Measurements from ENCODE around the gene ARHGAP1.

Gene ARHGAP1

DNA sequence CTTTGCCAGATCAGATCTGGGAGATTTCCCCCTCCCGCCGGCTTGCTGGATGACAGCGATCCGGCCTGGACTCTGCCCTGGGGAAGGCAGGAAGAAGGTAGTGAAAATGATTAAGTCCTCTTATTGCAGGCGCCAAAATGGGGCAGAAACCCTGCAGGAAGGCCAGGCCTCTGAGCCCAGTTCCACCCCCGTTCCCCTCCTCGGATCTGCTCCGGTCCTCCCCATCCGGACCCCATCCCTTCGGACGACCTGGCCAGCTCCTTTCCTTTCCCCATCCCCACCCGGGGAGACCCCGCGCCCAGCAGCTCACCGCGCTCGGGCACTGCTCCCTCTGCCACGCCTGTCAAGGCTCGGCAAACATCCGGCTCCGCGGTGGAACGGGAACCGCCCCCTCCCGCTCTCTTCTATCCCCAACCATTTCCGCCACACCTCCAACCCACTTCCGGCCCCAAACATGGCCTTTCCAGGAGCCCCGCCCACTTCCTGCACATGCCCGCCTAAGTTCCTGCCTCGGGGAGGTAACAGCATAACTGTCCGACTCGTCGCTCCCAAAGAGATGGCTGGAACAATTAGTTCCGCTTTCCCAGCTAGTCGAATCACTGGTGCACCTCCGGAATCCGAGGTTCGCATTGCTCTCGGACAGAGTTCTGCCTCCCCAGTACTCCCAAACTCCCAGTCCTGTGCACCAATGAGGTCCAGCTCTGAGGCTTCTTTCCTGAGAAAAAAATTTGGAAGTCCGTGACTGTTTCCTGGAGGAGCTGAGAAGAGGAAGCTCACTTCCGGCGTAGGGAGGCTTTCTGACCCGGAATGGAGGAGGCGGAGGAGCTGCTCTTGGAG is at the start of gene ARHGAP1, which contains the start of gene ZNF408:
ARHGAP1 (minus strand) TSS at position 379 of the 837 bp plus-strand sequence. CDS start 4,512 bp downstream, outside the sequence.
ZNF408 (plus strand) TSS at position 791 of the 837 bp plus-strand sequence; CDS start at position 808, 17 bp downstream.
- ATAC-seq (replicated peaks) = peak; percentile 93
- peak within 1 kb of the TSS; percentile 100 for H3K27ac Mint-ChIP-seq
- DNase-seq = peak; percentile 96
- no peaks in the 10 kb centered on the region for H3K9me3 Mint-ChIP-seq
- no peaks in the 10 kb centered on the region for H3K27me3 Mint-ChIP-seq
- peaks cover 18 to 52% of the 10 kb centered on the region in 2 donors for H3K36me3 Mint-ChIP-seq
- peak within 1 kb of the TSS; percentile 99 for H3K4me3 Mint-ChIP-seq
- H3K4me1 Mint-ChIP-seq = peaks cover 31 to 50% of the 10 kb centered on the region in 2 donors

- no peaks in the 10 kb centered on the region for H3K4me1 Mint-ChIP-seq
- H3K9me3 Mint-ChIP-seq = no peaks in the 10 kb centered on the region
- DNase-seq (no peak), ATAC-seq (replicated peaks) (no peak)
- no peaks in the 10 kb centered on the region for H3K27me3 Mint-ChIP-seq
- peak overlapping the region; percentile 70 for H3K27ac Mint-ChIP-seq
- H3K36me3 Mint-ChIP-seq = peaks cover 49 to 53% of the 10 kb centered on the region in 2 donors
- H3K4me3 Mint-ChIP-seq = no peak overlapping the region
These were observed 46.7 kb upstream of the ARHGAP1 start for GRCh38 chr11:46747150-46747549.

GRCh38 chr11:46745995-46746394 is 45.6 kb upstream of the ARHGAP1 start:
- Mint-ChIP-seq H3K4me1 (no peaks in the 10 kb centered on the region), H3K36me3 (peaks cover 58 to 59% of the 10 kb centered on the region in 2 donors), H3K27ac (no peak overlapping the region), H3K4me3 (no peak overlapping the region), H3K27me3 (no peaks in the 10 kb centered on the region), H3K9me3 (no peaks in the 10 kb centered on the region)
- ATAC-seq (replicated peaks) = no peak
- no peak for DNase-seq

DNA sequence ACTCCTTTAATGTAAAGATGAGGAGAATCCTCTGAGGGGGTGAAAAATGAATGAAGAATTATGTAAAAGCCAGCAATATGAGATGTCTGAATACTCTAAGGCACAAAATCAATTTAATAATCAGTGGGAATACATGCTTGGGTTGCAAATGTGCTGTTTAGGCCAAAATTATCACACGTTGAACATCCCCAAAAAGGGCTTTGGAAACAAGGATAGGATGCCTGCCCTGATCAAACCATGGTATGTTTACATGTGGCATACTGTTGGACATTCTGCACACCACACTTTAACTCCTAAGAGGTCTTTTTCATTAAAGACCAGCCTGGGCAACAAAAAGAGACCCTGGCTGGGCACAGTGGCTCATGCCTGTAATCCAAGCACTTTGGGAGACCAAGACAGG is 44.9 kb upstream of the ARHGAP1 start:
- no peak overlapping the region for H3K27ac Mint-ChIP-seq
- ATAC-seq (replicated peaks) (no peak), DNase-seq (no peak)
- no peaks in the 10 kb centered on the region for H3K9me3 Mint-ChIP-seq
- no peaks in the 10 kb centered on the region for H3K27me3 Mint-ChIP-seq
- H3K36me3 Mint-ChIP-seq = peaks cover 54 to 61% of the 10 kb centered on the region in 2 donors
- H3K4me3 Mint-ChIP-seq = no peak overlapping the region
- no peaks in the 10 kb centered on the region for H3K4me1 Mint-ChIP-seq

DNA sequence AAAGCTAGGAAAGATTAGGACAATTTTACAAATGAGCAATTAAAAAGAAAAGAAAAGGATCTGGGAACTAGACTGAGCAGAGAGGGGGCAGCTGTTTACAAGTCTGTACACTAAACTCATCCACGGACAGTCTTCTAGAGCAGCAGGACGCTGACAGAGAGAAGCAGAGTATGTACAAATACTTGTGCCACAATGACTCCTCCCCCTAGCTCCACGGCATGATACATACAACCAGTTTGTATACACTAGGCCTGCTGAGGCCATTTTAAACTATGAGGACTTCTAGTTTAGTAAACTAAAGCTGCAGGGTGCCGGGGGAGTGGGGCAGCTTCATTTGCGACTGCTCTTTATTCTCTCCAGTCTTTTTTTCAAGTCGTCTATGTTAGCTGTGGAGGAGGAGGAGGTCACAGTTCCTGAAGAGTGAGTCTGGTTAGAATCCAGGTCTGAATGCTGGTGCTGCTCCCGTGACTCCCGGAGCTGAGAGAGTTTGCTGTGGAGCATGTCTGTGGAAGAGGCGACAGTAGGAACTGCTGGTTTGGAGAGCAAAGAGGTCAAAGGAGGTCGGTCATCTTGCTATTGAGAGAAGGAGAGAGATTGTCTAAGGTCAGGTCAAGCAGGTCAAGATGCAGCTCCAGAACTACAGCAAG is 43.4 kb upstream of the ARHGAP1 start:
- no peaks in the 10 kb centered on the region for H3K9me3 Mint-ChIP-seq
- DNase-seq (no peak), ATAC-seq (replicated peaks) (no peak)
- H3K4me1 Mint-ChIP-seq = no peaks in the 10 kb centered on the region
- no peaks in the 10 kb centered on the region for H3K27me3 Mint-ChIP-seq
- H3K27ac Mint-ChIP-seq = peak overlapping the region; percentile 21
- peaks cover 56 to 67% of the 10 kb centered on the region in 2 donors for H3K36me3 Mint-ChIP-seq
- no peak overlapping the region for H3K4me3 Mint-ChIP-seq

DNA sequence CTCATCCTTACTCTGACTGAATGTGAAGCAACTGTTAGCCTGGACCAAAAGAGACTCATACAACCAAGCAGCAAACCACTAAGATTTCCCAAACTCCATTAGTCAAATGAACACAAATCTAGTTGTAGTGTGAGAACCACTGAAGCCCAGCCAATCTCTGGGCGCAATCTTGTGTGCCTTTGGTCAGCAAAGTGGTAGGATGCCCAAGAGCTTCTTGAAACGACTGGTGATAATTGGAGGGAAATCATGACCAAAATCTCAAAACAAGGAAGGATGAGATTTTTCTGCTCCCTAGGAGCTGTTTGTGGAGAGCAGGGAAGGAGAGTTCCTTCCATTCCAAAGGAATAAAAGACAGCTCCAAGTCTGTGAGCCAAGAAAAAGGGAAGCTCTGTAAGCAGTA is 42.6 kb upstream of the ARHGAP1 start:
- H3K36me3 Mint-ChIP-seq = peaks cover 56 to 67% of the 10 kb centered on the region in 2 donors
- H3K4me3 Mint-ChIP-seq = no peak overlapping the region
- H3K9me3 Mint-ChIP-seq = no peaks in the 10 kb centered on the region
- H3K27me3 Mint-ChIP-seq = no peaks in the 10 kb centered on the region
- ATAC-seq (replicated peaks) = no peak
- H3K4me1 Mint-ChIP-seq = no peaks in the 10 kb centered on the region
- DNase-seq = no peak
- peak overlapping the region; percentile 48 for H3K27ac Mint-ChIP-seq

GRCh38 chr11:46741600-46742484 is 41.4 kb upstream of the ARHGAP1 start:
- Mint-ChIP-seq H3K9me3 (no peaks in the 10 kb centered on the region), H3K27ac (no peak overlapping the region), H3K27me3 (no peaks in the 10 kb centered on the region), H3K36me3 (peaks cover 49 to 66% of the 10 kb centered on the region in 2 donors), H3K4me1 (no peaks in the 10 kb centered on the region), H3K4me3 (no peak overlapping the region)
- no peak for DNase-seq
- ATAC-seq (replicated peaks) = no peak

DNA sequence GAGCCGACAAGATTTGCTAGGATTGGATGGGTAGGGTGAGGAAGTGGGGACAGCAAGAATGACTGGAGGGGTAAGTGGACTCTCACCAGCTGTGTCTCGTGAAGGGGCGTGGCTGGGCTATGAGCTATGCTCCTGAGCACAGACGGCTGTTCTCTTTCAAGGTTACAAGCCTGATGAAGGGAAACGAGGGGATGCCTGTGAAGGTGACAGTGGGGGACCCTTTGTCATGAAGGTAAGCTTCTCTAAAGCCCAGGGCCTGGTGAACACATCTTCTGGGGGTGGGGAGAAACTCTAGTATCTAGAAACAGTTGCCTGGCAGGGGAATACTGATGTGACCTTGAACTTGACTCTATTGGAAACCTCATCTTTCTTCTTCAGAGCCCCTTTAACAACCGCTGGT is 38.5 kb upstream of the ARHGAP1 start:
- no peak overlapping the region for H3K27ac Mint-ChIP-seq
- H3K9me3 Mint-ChIP-seq = no peaks in the 10 kb centered on the region
- peaks cover 36 to 53% of the 10 kb centered on the region in 2 donors for H3K36me3 Mint-ChIP-seq
- no peaks in the 10 kb centered on the region for H3K4me1 Mint-ChIP-seq
- ATAC-seq (replicated peaks) = no peak
- no peak for DNase-seq
- no peak overlapping the region for H3K4me3 Mint-ChIP-seq
- H3K27me3 Mint-ChIP-seq = no peaks in the 10 kb centered on the region

GRCh38 chr11:46737699-46738098 is 37.3 kb upstream of the ARHGAP1 start:
- ATAC-seq (replicated peaks) (no peak), DNase-seq (no peak)
- no peaks in the 10 kb centered on the region for H3K9me3 Mint-ChIP-seq
- no peak overlapping the region for H3K27ac Mint-ChIP-seq
- H3K36me3 Mint-ChIP-seq = peaks cover 28 to 45% of the 10 kb centered on the region in 2 donors
- H3K4me1 Mint-ChIP-seq = no peaks in the 10 kb centered on the region
- H3K27me3 Mint-ChIP-seq = no peaks in the 10 kb centered on the region
- no peak overlapping the region for H3K4me3 Mint-ChIP-seq

- H3K4me3 Mint-ChIP-seq = no peak overlapping the region
- no peaks in the 10 kb centered on the region for H3K9me3 Mint-ChIP-seq
- peak overlapping the region; percentile 44 for H3K27ac Mint-ChIP-seq
- ATAC-seq (replicated peaks) (no peak), DNase-seq (no peak)
- no peaks in the 10 kb centered on the region for H3K4me1 Mint-ChIP-seq
- H3K27me3 Mint-ChIP-seq = no peaks in the 10 kb centered on the region
- H3K36me3 Mint-ChIP-seq = peaks cover 17 to 34% of the 10 kb centered on the region in 2 donors
These were observed 36.2 kb upstream of the ARHGAP1 start for GRCh38 chr11:46736615-46737014.

DNA sequence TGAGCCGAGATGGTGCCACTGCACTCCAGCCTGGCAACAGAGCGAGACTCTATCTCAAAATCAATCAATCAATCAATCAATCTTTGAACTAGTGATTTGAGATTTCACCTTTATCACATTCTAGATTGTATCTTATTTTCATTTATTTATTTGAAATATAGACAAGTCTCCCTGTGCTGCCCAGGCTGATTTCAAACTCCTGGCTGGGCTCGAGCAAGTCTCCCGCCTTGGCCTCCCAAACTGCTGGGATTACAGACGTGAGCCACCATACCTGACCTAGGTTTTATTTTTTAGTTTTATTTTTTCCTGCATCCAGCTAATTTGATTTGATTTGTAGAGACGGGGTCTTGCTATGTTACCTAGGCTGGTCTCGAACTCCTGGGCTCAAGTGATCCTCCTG is 35.7 kb upstream of the ARHGAP1 start:
- no peaks in the 10 kb centered on the region for H3K4me1 Mint-ChIP-seq
- no peak for DNase-seq
- H3K4me3 Mint-ChIP-seq = no peak overlapping the region
- ATAC-seq (replicated peaks) = no peak
- no peaks in the 10 kb centered on the region for H3K9me3 Mint-ChIP-seq
- peak overlapping the region; percentile 44 for H3K27ac Mint-ChIP-seq
- H3K36me3 Mint-ChIP-seq = peaks cover 13 to 30% of the 10 kb centered on the region in 2 donors
- no peaks in the 10 kb centered on the region for H3K27me3 Mint-ChIP-seq

DNA sequence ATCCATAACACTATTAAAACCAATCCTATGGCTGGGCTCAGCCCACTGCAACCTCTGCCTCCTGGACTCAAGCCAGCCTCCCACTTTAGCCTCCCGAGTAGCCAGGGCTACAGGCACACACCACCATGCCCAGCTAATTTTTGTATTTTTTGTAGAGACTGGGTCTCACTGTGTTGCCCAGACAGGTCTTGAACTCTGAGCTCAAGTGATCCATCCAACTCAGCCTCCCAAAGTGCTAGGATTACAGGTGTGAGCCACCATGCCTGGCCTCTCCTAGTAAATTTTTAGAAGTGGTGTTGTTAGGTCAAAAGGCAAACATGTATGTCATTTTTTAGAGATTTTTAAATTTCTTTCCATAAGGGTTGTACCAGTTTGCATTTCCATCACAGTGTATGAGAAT is 32.8 kb upstream of the ARHGAP1 start:
- Mint-ChIP-seq H3K4me3 (no peak overlapping the region), H3K4me1 (no peaks in the 10 kb centered on the region), H3K27ac (no peak overlapping the region), H3K36me3 (peaks cover 0 to 6% of the 10 kb centered on the region in 2 donors), H3K27me3 (no peaks in the 10 kb centered on the region), H3K9me3 (no peaks in the 10 kb centered on the region)
- ATAC-seq (replicated peaks) = no peak
- DNase-seq = no peak

GRCh38 chr11:46731545-46731944 is 31.1 kb upstream of the ARHGAP1 start:
- H3K27ac Mint-ChIP-seq = no peak overlapping the region
- ATAC-seq (replicated peaks) = no peak
- no peaks in the 10 kb centered on the region for H3K9me3 Mint-ChIP-seq
- no peak for DNase-seq
- no peaks in the 10 kb centered on the region for H3K27me3 Mint-ChIP-seq
- H3K4me1 Mint-ChIP-seq = no peaks in the 10 kb centered on the region
- H3K4me3 Mint-ChIP-seq = no peak overlapping the region
- no peaks in the 10 kb centered on the region for H3K36me3 Mint-ChIP-seq

All from stimulated activated naive B cell treated with anti-CD40 and anti-IgM and Interleukin-4, amounts not matched to agents 10 μg/mL and 1 μg/mL and 100 μg/mL, for 72 hours (primary cell).